K562 (cell line): ENCODE measurements around the gene NMNAT2. TPM values are rescaled to one million over a fixed set of nuclear protein-coding genes. Genes with fewer than 3 reads are reported as not detected.

Source experiments
- ATAC-seq: fragments of 200-7000 bp; cut with Tn5 transposase; 3 replicates; pipeline ENCODE4 v1.9.1; 2020; ENCODE audit warnings: moderate library complexity
- BruUV-seq: library from RNA; stranded (reverse); fragments of 400-500 nt; replicated peaks from 2 replicates; lab custom pipeline; 2021; lab: Mats Ljungman, UMichigan
- CTCF ChIA-PET: fragments of 300-600 bp; formaldehyde crosslinking; extraction: SDS; loops from one replicate; lab custom pipeline; 2021; ENCODE audit warnings: low intra/inter-chr PET ratio; lab: Yijun Ruan, JAX
- POLR2A ChIA-PET: fragments of 300-600, 350-650 bp; sonication (Branson Sonifier 250); formaldehyde crosslinking; extraction: SDS; loops from one replicate; lab custom pipeline; 2021; ENCODE audit warnings: antibody characterized with exemption, inconsistent platforms; lab: Yijun Ruan, JAX
- DNase-seq, 4 experiments: peaks; one replicate each; pipeline versions ENCODE4 v3.0.0 to v3.0.0-alpha.2; 2011 to 2018; ENCODE audit warnings: low spot score in 3 of 4, mixed read lengths in 3 of 4; ENCODE audit errors: extremely low read depth in 1 of 4
- FAIRE-seq: peaks from 2 replicates; lab custom pipeline; 2011; peaks lifted over from hg19 to GRCh38; lab: Jason Lieb, UNC
- H2AFZ ChIP-seq: 2 replicates; pipeline ENCODE4 v1.6.0; 2011; ENCODE audit warnings: low read depth, low read length, control low read depth, inconsistent platforms
- H3K27ac ChIP-seq: fragments of 200-600 bp; 3 replicates; pipeline ENCODE4 v1.8.0; 2011; ENCODE audit warnings: low read depth, mild to moderate bottlenecking, control low read depth, inconsistent platforms, low read length, moderate library complexity, mixed read lengths; ENCODE audit errors: extremely low read depth
- H3K27me3 ChIP-seq, 2 experiments: fragments of 300-600 bp in 1 of 2; 2 replicates in 1 of 2; 3 replicates in 1 of 2; pipeline versions ENCODE4 v1.6.0 to v1.8.0; 2011; ENCODE audit warnings: inconsistent platforms in 2 of 2, low read length in 2 of 2, mild to moderate bottlenecking in 1 of 2, mixed read lengths in 1 of 2, moderate library complexity in 1 of 2; ENCODE audit not compliant: control insufficient read depth in 2 of 2, insufficient read depth in 2 of 2
- H3K36me3 ChIP-seq: fragments of 300-600 bp; 3 replicates; pipeline ENCODE4 v1.8.0; 2011; ENCODE audit warnings: mild to moderate bottlenecking, low read length, inconsistent platforms; ENCODE audit not compliant: control insufficient read depth, insufficient read depth
- H3K4me1 ChIP-seq, 2 experiments: fragments of 200-600 bp in 1 of 2; replicated peaks in 1 of 2; 2 replicates in 1 of 2; 3 replicates in 1 of 2; pipeline versions ENCODE4 v1.5.1 to v1.8.0; 2011; ENCODE audit warnings: inconsistent platforms in 2 of 2, low read length in 2 of 2, mild to moderate bottlenecking in 1 of 2, mixed read lengths in 1 of 2, moderate library complexity in 1 of 2; ENCODE audit not compliant: control insufficient read depth in 2 of 2, insufficient read depth in 2 of 2
- H3K4me2 ChIP-seq: 2 replicates; pipeline ENCODE4 v1.6.1; 2011; ENCODE audit warnings: low read length, control low read depth, inconsistent platforms, mixed read lengths; ENCODE audit not compliant: insufficient read depth
- H3K4me3 ChIP-seq: fragments of 200-600 bp; sonication (generic), shearing (Covaris generic); 2 replicates; pipeline ENCODE4 v1.5.1; 2016; ENCODE audit warnings: control low read depth, inconsistent platforms
- H3K79me2 ChIP-seq: fragments of 200-600 bp; 3 replicates; pipeline ENCODE4 v1.8.0; 2011; ENCODE audit warnings: low read length, inconsistent platforms; ENCODE audit not compliant: control insufficient read depth, insufficient read depth
- H3K9ac ChIP-seq, 2 experiments: 2 replicates each; pipeline versions ENCODE4 v1.6.0 to v1.6.1; 2011; ENCODE audit warnings: low read depth in 2 of 2, low read length in 2 of 2, control low read depth in 1 of 2, inconsistent platforms in 1 of 2, mild to moderate bottlenecking in 1 of 2, mixed read lengths in 1 of 2; ENCODE audit not compliant: insufficient read depth in 1 of 2
- H3K9me1 ChIP-seq: one replicate; pipeline ENCODE4 v1.6.0; 2011; ENCODE audit warnings: inconsistent platforms, mild to moderate bottlenecking, low read length, moderate library complexity; ENCODE audit not compliant: control insufficient read depth, insufficient read depth
- H3K9me3 ChIP-seq: replicated peaks from 2 replicates; pipeline ENCODE4 v1.5.1; 2011; ENCODE audit warnings: low read depth, low read length, inconsistent platforms; ENCODE audit not compliant: control insufficient read depth, insufficient read depth
- H4K20me1 ChIP-seq: replicated peaks from 2 replicates; pipeline ENCODE4 v1.6.1; 2011; ENCODE audit warnings: low read length, inconsistent platforms, mixed read lengths; ENCODE audit not compliant: control insufficient read depth, insufficient read depth
- CBX3 ChIP-seq, 2 experiments: IDR thresholded peaks; 1 replicate in 1 of 2; 2 replicates in 1 of 2; pipeline ENCODE4 v1.6.1; 2012; ENCODE audit warnings: inconsistent platforms in 2 of 2, low read length in 2 of 2, borderline replicate concordance in 1 of 2, control low read depth in 1 of 2
- CREM ChIP-seq: IDR thresholded peaks from 2 replicates; pipeline ENCODE4 v1.6.1; 2014; ENCODE audit warnings: antibody characterized with exemption, low read depth
- FIP1L1 ChIP-seq: fragments of 200-400 bp; formaldehyde crosslinking; IDR thresholded peaks from 2 replicates; pipeline ENCODE4 v1.6.1; 2018; ENCODE audit warnings: mild to moderate bottlenecking, low read depth, low read length; ENCODE audit not compliant: poor library complexity, severe bottlenecking
- HDAC1 ChIP-seq, 2 experiments: fragments of 450-650 bp; IDR thresholded peaks; 2 replicates each; pipeline ENCODE4 v1.6.1; 2016 to 2017; ENCODE audit warnings: inconsistent platforms in 1 of 2, mild to moderate bottlenecking in 1 of 2, moderate library complexity in 1 of 2
- IRF9 ChIP-seq: fragments of 450-650 bp; IDR thresholded peaks from 2 replicates; pipeline ENCODE4 v1.6.1; 2016; ENCODE audit warnings: missing biosample characterization, missing genetic modification characterization
- MYBL2 ChIP-seq, 2 experiments: fragments of 450-650 bp in 1 of 2; sonication (generic) in 1 of 2; formaldehyde crosslinking in 1 of 2; IDR thresholded peaks; 2 replicates each; pipeline versions ENCODE4 v1.6.1 to v1.8.1; 2017 to 2022; ENCODE audit warnings: borderline replicate concordance in 1 of 2, inconsistent platforms in 1 of 2, low read depth in 1 of 2, mild to moderate bottlenecking in 1 of 2, missing genetic modification reagents in 1 of 2, moderate library complexity in 1 of 2
- NCOA2 ChIP-seq, 2 experiments: fragments of 450-650 bp; IDR thresholded peaks; 2 replicates each; pipeline ENCODE4 v1.6.1; 2018; ENCODE audit warnings: mild to moderate bottlenecking in 2 of 2, moderate library complexity in 1 of 2; ENCODE audit not compliant: partially characterized antibody in 2 of 2
- NFE2L1 ChIP-seq: fragments of 450-650 bp; IDR thresholded peaks from 2 replicates; pipeline ENCODE4 v1.6.1; 2016; ENCODE audit warnings: missing genetic modification characterization, low read depth, mild to moderate bottlenecking, missing compliant biosample characterization, moderate library complexity, borderline replicate concordance
- POLR2H ChIP-seq: IDR thresholded peaks from 2 replicates; pipeline ENCODE4 v1.6.1; 2016; ENCODE audit warnings: missing genetic modification characterization, low read depth, mild to moderate bottlenecking, control low read depth, missing compliant biosample characterization, moderate library complexity
- ZNF57 ChIP-seq: fragments of 450-650 bp; formaldehyde crosslinking; IDR thresholded peaks from 2 replicates; pipeline ENCODE4 v1.4.0; 2020; ENCODE audit warnings: mild to moderate bottlenecking, moderate library complexity
- WGBS: fragments of 100-300 bp; shearing (Covaris generic); methylation state at CpG from one replicate; pipeline ENCODE4 v1.1.6; 2016; ENCODE audit warnings: low coverage, mixed read lengths; ENCODE audit not compliant: insufficient coverage; ENCODE audit errors: missing lambda C conversion rate; 5-methylcytosine and 5-hydroxymethylcytosine counted together
- in situ Hi-C: fragments of 300-500 bp; cut with MboI; formaldehyde crosslinking; loops from 4 replicates; pipeline ENCODE4 v1.15.0; 2018; ENCODE audit warnings: inconsistent platforms, mixed read lengths
- intact Hi-C: fragments of 100-400 bp; cut with micrococcal nuclease; formaldehyde crosslinking; loops from 2 replicates; pipeline ENCODE4 v1.14.2; 2022
- polyA plus RNA-seq, 8 experiments: library from polyadenylated mRNA; depleted of rRNA in 4 of 8; stranded (reverse) in 5 of 8; unstranded in 3 of 8; fragments of >200 nt; fragmentation: Nextera tagmentation in 2 of 8; fragmentation: Illumina TruSeq in 1 of 8; extraction: Ambion mirVana in 2 of 8; extraction: Trizol in 1 of 8; gene quantifications; 2 replicates each; pipeline versions ENCODE4 v1.2.1 to v1.2.3, GENCODE V29; 2011 to 2014; ENCODE audit warnings: inconsistent platforms in 1 of 8, missing spikeins in 1 of 8
- total RNA-seq, 7 experiments: library from RNA; depleted of rRNA in 6 of 7; stranded (reverse); fragments of >200 nt in 6 of 7; fragmentation: Illumina TruSeq in 2 of 7; extraction: Trizol in 2 of 7; gene quantifications; 2 replicates each; pipeline versions ENCODE4 v1.2.1 to v1.2.3, GENCODE V29; 2011 to 2021; ENCODE audit warnings: low replicate concordance in 1 of 7

The NMNAT2 gene
- total and polyA plus RNA-seq, 9 of the 15 experiments (the other 6 are each of a cell fraction or from before 2014, with no cell fraction given), result not detected

- ATAC-seq (no peak), FAIRE-seq (no peak), DNase-seq (no peak)
- in situ Hi-C loops (loop anchor here (25.0 kb wide), 1 partner anchor 285 kb away; the partner anchor contains the start of gene SHCBP1L), intact Hi-C loops (no loop called here)
- no peaks in the 10 kb centered on the region for H4K20me1 ChIP-seq
- H3K79me2 ChIP-seq, result no peaks in the 10 kb centered on the region
- no peak overlapping the region for H3K27ac ChIP-seq
- no peak overlapping the region for H3K4me3 ChIP-seq
- H3K9me3 ChIP-seq, result no peaks in the 10 kb centered on the region
- no TSS peak for BruUV-seq
- no peaks in the 10 kb centered on the region for H3K36me3 ChIP-seq
- CTCF ChIA-PET, result interaction anchor here (0.6 kb wide), 1 partner anchor 28 kb away, joined by 5 read pairs; no protein-coding TSS in a partner anchor
- H3K4me1 ChIP-seq, result no peaks in the 10 kb centered on the region
- H3K4me2 ChIP-seq, result no peak overlapping the region
- H3K9me1 ChIP-seq, result no peaks in the 10 kb centered on the region
- peaks cover 0 to 13% of the 10 kb centered on the region in 2 experiments; a peak in 2 of 5 replicates for H3K27me3 ChIP-seq
- no peak overlapping the region for H2AFZ ChIP-seq
- WGBS, result 0% methylated on average over 3 of the region's 3 CpGs
- H3K9ac ChIP-seq, result no peak overlapping the region
- POLR2A ChIA-PET, result no interaction called here
- TF ChIP-seq NFE2L1 (tag) (no peak), POLR2H (tag) (no peak), CREM (no peak), CBX3 (IDR thresholded peaks at IDR 0.05; ENCODE audit: borderline replicate concordance in 1 of 2, low read length in 2 of 2) (no peak), MYBL2 (IDR thresholded peaks at IDR 0.05; ENCODE audit: low read depth) (no peak), MYBL2 (CRISPR knock-in tag; IDR thresholded peaks at IDR 0.05; ENCODE audit: borderline replicate concordance) (no peak), HDAC1 (IDR thresholded peaks at IDR 0.05) (no peak), ZNF57 (CRISPR knock-in tag) (no peak), IRF9 (tag) (no peak), FIP1L1 (no peak), NCOA2 (IDR thresholded peaks at IDR 0.05; ENCODE audit: partially characterized antibody in 2 of 2) (no peak)
Observed at GRCh38 chr1:183247484-183247883, 170.7 kb downstream of the NMNAT2 start.
